Neural progenitor cell (in vitro differentiated cells): ENCODE data around the gene NUP35.

Source experiments
- EZH2 ChIP-seq: fragments of 200-600 bp; sonication (generic); IDR thresholded peaks from 2 replicates; pipeline ENCODE4 v1.6.1; 2017; ENCODE audit warnings: antibody characterized with exemption, mild to moderate bottlenecking, moderate library complexity
- TF ChIP-seq, protein P1 (sequence below): fragments of 200-600 bp; sonication (generic); IDR thresholded peaks from 2 replicates; pipeline ENCODE4 v1.5.1; 2017; ENCODE audit warnings: antibody characterized with exemption, mild to moderate bottlenecking

DNA sequence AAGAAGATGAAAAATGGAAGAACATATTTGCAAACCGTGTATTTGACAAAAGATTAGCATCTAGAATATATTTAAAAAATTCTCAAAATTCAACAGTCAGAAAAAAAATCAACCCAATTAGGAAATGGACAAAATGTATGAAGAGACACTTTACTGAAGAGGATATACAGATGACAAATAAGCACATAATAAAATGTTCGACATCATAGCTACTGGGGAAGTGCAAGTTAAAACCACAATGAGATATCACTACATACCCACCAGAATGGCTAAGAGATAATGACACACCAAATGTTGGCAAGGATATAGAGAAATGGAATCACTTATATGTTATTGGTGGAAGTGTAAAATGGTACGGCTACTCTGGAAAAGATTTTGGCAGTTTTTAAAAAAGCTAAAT lies 11.7 kb upstream of the NUP35 start:
- no peak for TF ChIP-seq EZH2
- TF ChIP-seq, protein P1, sequence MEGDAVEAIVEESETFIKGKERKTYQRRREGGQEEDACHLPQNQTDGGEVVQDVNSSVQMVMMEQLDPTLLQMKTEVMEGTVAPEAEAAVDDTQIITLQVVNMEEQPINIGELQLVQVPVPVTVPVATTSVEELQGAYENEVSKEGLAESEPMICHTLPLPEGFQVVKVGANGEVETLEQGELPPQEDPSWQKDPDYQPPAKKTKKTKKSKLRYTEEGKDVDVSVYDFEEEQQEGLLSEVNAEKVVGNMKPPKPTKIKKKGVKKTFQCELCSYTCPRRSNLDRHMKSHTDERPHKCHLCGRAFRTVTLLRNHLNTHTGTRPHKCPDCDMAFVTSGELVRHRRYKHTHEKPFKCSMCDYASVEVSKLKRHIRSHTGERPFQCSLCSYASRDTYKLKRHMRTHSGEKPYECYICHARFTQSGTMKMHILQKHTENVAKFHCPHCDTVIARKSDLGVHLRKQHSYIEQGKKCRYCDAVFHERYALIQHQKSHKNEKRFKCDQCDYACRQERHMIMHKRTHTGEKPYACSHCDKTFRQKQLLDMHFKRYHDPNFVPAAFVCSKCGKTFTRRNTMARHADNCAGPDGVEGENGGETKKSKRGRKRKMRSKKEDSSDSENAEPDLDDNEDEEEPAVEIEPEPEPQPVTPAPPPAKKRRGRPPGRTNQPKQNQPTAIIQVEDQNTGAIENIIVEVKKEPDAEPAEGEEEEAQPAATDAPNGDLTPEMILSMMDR: no peak
